Measurements from ENCODE around the gene LAMA3.

LAMA3 gene

GRCh38 chr18:23689031-23689615 lies at the start of gene LAMA3:
Gene LAMA3 (plus strand): TSS chr18:23689453. CDS start chr18:23689684, 231 bp downstream.
- no peak for DNase-seq

GRCh38 chr18:23640052-23640451 lies 49.2 kb upstream of the LAMA3 start:
- DNase-seq = no peak

- no peak for DNase-seq
Measured at GRCh38 chr18:23641143-23641720, 48.0 kb upstream of the LAMA3 start.

- DNase-seq = no peak
Measured at GRCh38 chr18:23641937-23642666, 47.2 kb upstream of the LAMA3 start.

- no peak for DNase-seq
Measured at GRCh38 chr18:23643815-23644490, 45.3 kb upstream of the LAMA3 start.

GRCh38 chr18:23645568-23646175 lies 43.6 kb upstream of the LAMA3 start:
- DNase-seq = no peak

- DNase-seq = no peak
Measured at GRCh38 chr18:23646282-23646681, 43.0 kb upstream of the LAMA3 start.

- DNase-seq = no peak
Measured at GRCh38 chr18:23648456-23648855, 40.8 kb upstream of the LAMA3 start.

- no peak for DNase-seq
Measured at GRCh38 chr18:23648940-23649607, 40.2 kb upstream of the LAMA3 start.

GRCh38 chr18:23650968-23651927 lies 38.0 kb upstream of the LAMA3 start:
- no peak for DNase-seq

- DNase-seq = no peak
Measured at GRCh38 chr18:23652232-23652631, 37.0 kb upstream of the LAMA3 start.

- no peak for DNase-seq
Measured at GRCh38 chr18:23658285-23658684, 31.0 kb upstream of the LAMA3 start.

- no peak for DNase-seq
Measured at GRCh38 chr18:23661735-23662308, 27.4 kb upstream of the LAMA3 start.

- peak; percentile 50 for DNase-seq
Measured at GRCh38 chr18:23662309-23663263, 26.7 kb upstream of the LAMA3 start, which contains the start of gene ANKRD29. Gene ANKRD29 (minus strand): TSS chr18:23662911. CDS start chr18:23662730, 181 bp downstream.

- no peak for DNase-seq
Measured at GRCh38 chr18:23664674-23665073, 24.6 kb upstream of the LAMA3 start.

GRCh38 chr18:23667114-23667513 lies 22.1 kb upstream of the LAMA3 start:
- no peak for DNase-seq

GRCh38 chr18:23668731-23669130 lies 20.5 kb upstream of the LAMA3 start:
- DNase-seq = no peak

GRCh38 chr18:23669202-23669766 lies 20.0 kb upstream of the LAMA3 start:
- DNase-seq = no peak

GRCh38 chr18:23669804-23670405 lies 19.3 kb upstream of the LAMA3 start:
- no peak for DNase-seq
